Esophagus muscularis mucosa (tissue), 4 donors: ENCODE results near the gene IFNGR1. TPM values are rescaled to one million over a fixed set of nuclear protein-coding genes. Genes with fewer than 3 reads are reported as not detected.

Source experiments
- DNase-seq: peaks from one replicate; pipeline ENCODE4 v3.0.0-alpha.2; 2017; ENCODE audit errors: extremely low spot score
- H3K27ac ChIP-seq, 4 donors: fragments of 200-600 bp; sonication (generic); replicated peaks in 1 of 4; 1 replicate in 3 of 4; 2 replicates in 1 of 4; pipeline ENCODE4 v1.5.1; 2016 to 2019; ENCODE audit warnings: mild to moderate bottlenecking in 1 of 4
- H3K27me3 ChIP-seq, 4 donors: fragments of 200-600 bp; sonication (generic); one replicate each; pipeline versions ENCODE4 v1.5.1 to v1.6.0; 2016 to 2019
- H3K36me3 ChIP-seq, 4 donors: fragments of 200-600 bp; sonication (generic); one replicate each; pipeline ENCODE4 v1.5.1; 2016 to 2019
- H3K4me1 ChIP-seq, 4 donors: fragments of 200-600 bp; sonication (generic); one replicate each; pipeline ENCODE4 v1.5.1; 2016 to 2019
- H3K4me3 ChIP-seq, 4 donors: fragments of 200-600 bp; sonication (generic); 1 replicate in 2 of 4; 2 replicates in 2 of 4; pipeline ENCODE4 v1.5.1; 2016 to 2019; ENCODE audit warnings: mild to moderate bottlenecking in 4 of 4, moderate library complexity in 1 of 4
- H3K9me3 ChIP-seq, 4 donors: fragments of 200-600 bp; sonication (generic); 1 replicate in 3 of 4; 2 replicates in 1 of 4; pipeline ENCODE4 v1.5.1; 2016 to 2019
- CTCF ChIP-seq, 3 experiments: fragments of 200-600 bp in 2 of 3; fragments of 450-650 bp in 1 of 3; sonication (generic) in 2 of 3; IDR thresholded peaks; one replicate each; pipeline ENCODE4 v1.5.1; 2017 to 2019; ENCODE audit warnings: antibody characterized with exemption in 3 of 3, mild to moderate bottlenecking in 2 of 3, moderate library complexity in 1 of 3
- POLR2AphosphoS5 ChIP-seq, 2 donors: sonication (generic); formaldehyde crosslinking; IDR thresholded peaks; one replicate each; pipeline ENCODE4 v1.6.1; 2017; ENCODE audit warnings: antibody characterized with exemption in 2 of 2
- WGBS: methylation state at CpG from one replicate; pipeline ENCODE4 v1.1.5; 2018; 5-methylcytosine and 5-hydroxymethylcytosine counted together
- intact Hi-C: fragments of 100-400 bp; cut with DNase I; formaldehyde crosslinking; loops from one replicate; pipeline ENCODE4 v1.15.1; 2023
- total RNA-seq, 4 donors: library from RNA; depleted of rRNA; stranded (reverse); fragments of >200 nt; gene quantifications; one replicate each; pipeline versions ENCODE4 v1.1.0 to v1.2.1, GENCODE V29; 2016

The IFNGR1 gene
- total RNA-seq, 4 donors from 2014 or later: 52.8 to 95.9 (median 62.9) TPM

DNA sequence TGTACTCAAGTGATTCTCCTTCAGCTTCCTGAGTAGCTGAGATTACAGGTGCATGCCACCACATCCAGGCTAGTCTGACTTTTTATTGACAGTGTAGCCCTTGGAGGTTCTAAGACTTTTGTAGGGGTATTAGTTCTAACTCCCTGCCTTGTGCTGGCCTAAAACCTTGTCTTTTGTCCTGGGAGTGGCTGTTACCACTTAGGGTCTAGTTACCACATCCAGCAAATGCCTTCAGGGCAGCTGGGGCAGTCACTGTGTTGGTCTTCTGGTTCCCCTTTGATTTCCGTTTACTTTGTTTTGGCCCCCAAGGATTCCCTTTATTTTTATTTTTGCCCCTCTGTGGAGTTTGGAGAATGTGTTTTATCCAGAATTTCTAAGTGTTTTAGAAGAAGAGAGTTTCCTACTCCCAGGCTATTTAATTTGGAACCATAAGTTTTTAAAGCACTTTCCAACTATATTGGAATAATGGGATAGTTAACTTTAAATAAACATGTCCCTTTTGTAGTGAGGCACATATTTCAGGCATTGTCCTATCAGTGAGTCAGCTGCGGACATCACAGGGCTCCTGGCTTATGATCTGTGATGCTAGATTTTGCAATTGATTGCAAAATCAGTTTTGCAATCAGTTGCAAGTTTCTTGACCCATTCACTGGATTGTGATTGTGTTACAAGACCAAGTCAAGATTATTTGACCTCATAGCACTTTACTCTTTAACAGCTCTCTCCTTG is 70.7 kb downstream of the IFNGR1 start:
- intact Hi-C loops: no loop called here
- TF ChIP-seq CTCF (IDR thresholded peaks at IDR 0.05) (no peak), POLR2AphosphoS5 (IDR thresholded peaks at IDR 0.05) (peak; percentile 45 to 62)
- no peak for DNase-seq
- Histone ChIP-seq H3K4me1 (no peaks in the 10 kb centered on the region), H3K36me3 (no peaks in the 10 kb centered on the region), H3K9me3 (no peaks in the 10 kb centered on the region), H3K4me3 (no peak overlapping the region), H3K27me3 (no peaks in the 10 kb centered on the region), H3K27ac (peak overlapping the region in 1 of 4 donors; percentile 41)
- 62% methylated on average over 2 of the region's 2 CpGs for WGBS

Other genes starting within 250 kb of the IFNGR1 start
- 1 to 10 TPM; 1.6 to 5.0 (median 2.2) TPM for gene IL20RA, start 174.4 kb downstream of the IFNGR1 start, total RNA-seq
- gene IL22RA2, start 45.7 kb downstream of the IFNGR1 start, total RNA-seq: not detected